OCI-LY3 (cell line): ENCODE measurements around the gene MATN1.
A peak's percentile ranks its signal among the peaks of the same experiment; 100 is the strongest.

Experiments used
- H2AFZ ChIP-seq: fragments of 200-600, 300-600 bp; shearing (Covaris generic); 2 replicates; pipeline ENCODE4 v1.6.0; 2014; ENCODE audit warnings: antibody characterized with exemption, low read depth, low read length
- H3K27ac ChIP-seq: fragments of 200-600, 300-600 bp; sonication (generic); 2 replicates; pipeline ENCODE4 v1.5.1; 2014; ENCODE audit warnings: mild to moderate bottlenecking, low read length, moderate library complexity, mixed read lengths
- H3K27me3 ChIP-seq: fragments of 200-600, 300-600 bp; sonication (generic); 2 replicates; pipeline ENCODE4 v1.6.1; 2014; ENCODE audit warnings: low read depth, low read length, mixed read lengths
- H3K36me3 ChIP-seq: fragments of 200-600, 300-600 bp; sonication (generic); replicated peaks from 2 replicates; pipeline ENCODE3; 2014; ENCODE audit warnings: low read depth, low read length, mixed read lengths
- H3K4me1 ChIP-seq: fragments of 300-600, 200-600 bp; sonication (generic); 2 replicates; pipeline ENCODE4 v1.6.1; 2014; ENCODE audit warnings: low read length, mixed read lengths
- H3K4me2 ChIP-seq: fragments of 200-600, 300-600 bp; sonication (generic); 2 replicates; pipeline ENCODE4 v1.6.1; 2014; ENCODE audit warnings: low read length, mixed read lengths
- H3K4me3 ChIP-seq: fragments of 300-600, 200-600 bp; sonication (generic); 2 replicates; pipeline ENCODE4 v1.5.1; 2014; ENCODE audit warnings: antibody characterized with exemption, mild to moderate bottlenecking, low read length, moderate library complexity
- H3K79me2 ChIP-seq: fragments of 300-600, 200-600 bp; shearing (Covaris generic); 2 replicates; pipeline ENCODE4 v1.6.1; 2014; ENCODE audit warnings: mild to moderate bottlenecking, low read length, mixed read lengths
- H3K9ac ChIP-seq: fragments of 300-600, 200-600 bp; shearing (Covaris generic); 2 replicates; pipeline ENCODE4 v1.6.0; 2014; ENCODE audit warnings: mild to moderate bottlenecking, low read length, moderate library complexity
- H3K9me3 ChIP-seq: fragments of 200-600, 300-600 bp; shearing (Covaris generic); 2 replicates; pipeline ENCODE4 v1.6.1; 2014; ENCODE audit warnings: low read length, mixed read lengths; ENCODE audit not compliant: insufficient read depth
- H4K20me1 ChIP-seq: fragments of 200-600, 300-600 bp; sonication (generic); 2 replicates; pipeline ENCODE4 v1.6.1; 2016; ENCODE audit warnings: low read length, mixed read lengths; ENCODE audit not compliant: insufficient read depth
- CTCF ChIP-seq: fragments of 200-600, 300-600 bp; sonication (generic); IDR thresholded peaks from 2 replicates; pipeline ENCODE4 v1.5.1; 2014; ENCODE audit warnings: antibody characterized with exemption, low read length, low read depth
- EZH2phosphoT487 ChIP-seq: fragments of 200-600 bp; shearing (Covaris generic); IDR thresholded peaks from 2 replicates; pipeline ENCODE4 v1.6.1; 2018; ENCODE audit warnings: antibody characterized with exemption, mixed run types, low read depth

The MATN1 gene

GRCh38 chr1:30754684-30755171 lies 31.3 kb upstream of the MATN1 start:
- Histone ChIP-seq H3K79me2 (peaks cover 88% of the 10 kb centered on the region), H3K4me2 (peak overlapping the region; percentile 100)

DNA sequence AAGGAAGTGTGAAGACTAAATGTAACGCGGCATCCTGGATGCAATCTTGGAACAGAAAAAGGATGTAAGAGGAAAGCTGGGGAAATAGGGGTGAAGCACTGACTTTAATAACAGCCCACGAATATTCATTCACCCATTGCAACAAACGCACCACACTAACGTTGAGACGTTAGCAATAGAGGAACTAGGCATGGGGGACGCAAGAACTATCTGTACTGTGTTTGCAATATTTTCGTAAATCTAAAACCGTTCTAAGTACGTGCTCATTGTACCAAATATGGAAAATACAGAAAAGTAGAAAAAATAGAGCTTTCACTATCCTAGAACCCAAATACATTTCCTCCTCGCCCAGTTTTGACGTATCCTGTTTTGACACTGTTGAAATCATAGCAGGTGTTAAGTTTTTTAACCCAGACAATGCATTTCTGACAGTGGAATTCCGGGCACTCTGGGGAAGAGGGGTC lies 30.3 kb upstream of the MATN1 start:
- Histone ChIP-seq H3K27me3 (no peaks in the 10 kb centered on the region), H2AFZ (no peak overlapping the region), H3K79me2 (peaks cover 99% of the 10 kb centered on the region), H4K20me1 (peaks cover 8% of the 10 kb centered on the region), H3K9ac (peak overlapping the region; percentile 80), H3K27ac (peak overlapping the region; percentile 99), H3K9me3 (no peaks in the 10 kb centered on the region), H3K4me1 (peaks cover 82% of the 10 kb centered on the region), H3K4me3 (peak overlapping the region; percentile 87), H3K4me2 (peak overlapping the region; percentile 100), H3K36me3 (peaks cover 38% of the 10 kb centered on the region)
- TF ChIP-seq CTCF (no peak), EZH2phosphoT487 (no peak)

More at GRCh38 chr1:30754684-30755171, 31.3 kb upstream of the MATN1 start:
- TF ChIP-seq CTCF = no peak
- no peak for TF ChIP-seq EZH2phosphoT487
- Histone ChIP-seq H3K27me3 (no peaks in the 10 kb centered on the region), H3K4me3 (peak overlapping the region; percentile 87), H3K9me3 (no peaks in the 10 kb centered on the region), H4K20me1 (peaks cover 8% of the 10 kb centered on the region; the same call in 1 of the 2 replicates), H2AFZ (no peak overlapping the region), H3K27ac (peak overlapping the region; percentile 99), H3K4me1 (peaks cover 82% of the 10 kb centered on the region), H3K9ac (peak overlapping the region; percentile 96), H3K36me3 (peaks cover 29% of the 10 kb centered on the region)

- Histone ChIP-seq H2AFZ (no peak overlapping the region), H4K20me1 (peaks cover 9% of the 10 kb centered on the region), H3K4me1 (peaks cover 82% of the 10 kb centered on the region), H3K4me3 (peak overlapping the region; percentile 87), H3K79me2 (peaks cover 100% of the 10 kb centered on the region), H3K9ac (peak overlapping the region; percentile 80), H3K36me3 (peaks cover 38% of the 10 kb centered on the region), H3K4me2 (peak overlapping the region; percentile 100), H3K9me3 (no peaks in the 10 kb centered on the region), H3K27ac (peak overlapping the region; percentile 99), H3K27me3 (no peaks in the 10 kb centered on the region)
- TF ChIP-seq EZH2phosphoT487 (no peak), CTCF (no peak)
These were observed 29.7 kb upstream of the MATN1 start for GRCh38 chr1:30753118-30753517.

- peaks cover 83% of the 10 kb centered on the region for H3K4me1 ChIP-seq
These were observed 29.2 kb upstream of the MATN1 start for GRCh38 chr1:30752651-30752908.

More at GRCh38 chr1:30752651-30752908, 29.2 kb upstream of the MATN1 start:
- H4K20me1 ChIP-seq = peaks cover 15% of the 10 kb centered on the region
- no peaks in the 10 kb centered on the region for H3K9me3 ChIP-seq
- H3K36me3 ChIP-seq = peaks cover 43% of the 10 kb centered on the region
- H3K27me3 ChIP-seq = no peaks in the 10 kb centered on the region
- no peak overlapping the region for H2AFZ ChIP-seq
- H3K9ac ChIP-seq = peak overlapping the region; percentile 80
- peak overlapping the region; percentile 99 for H3K27ac ChIP-seq
- H3K79me2 ChIP-seq = peaks cover 100% of the 10 kb centered on the region
- no peak for TF ChIP-seq CTCF
- no peak for TF ChIP-seq EZH2phosphoT487
- H3K4me3 ChIP-seq = peak overlapping the region; percentile 87
- H3K4me2 ChIP-seq = peak overlapping the region; percentile 100
